Activated CD8-positive, alpha-beta T cell treated with anti-CD3 and anti-CD28 coated beads for 36 hours (primary cell): ENCODE data around the gene LRRN2. TPM values are rescaled to one million over a fixed set of nuclear protein-coding genes. Genes with fewer than 3 reads are reported as not detected.

ENCODE experiments used
- ATAC-seq: fragments of 200-7000 bp; cut with Tn5 transposase; one replicate; pipeline ENCODE4 v1.10.0; 2021; ENCODE audit warnings: mild to moderate bottlenecking, moderate library complexity
- CTCF ChIA-PET: fragments of 350-600 bp; sonication (Branson Sonifier 250); formaldehyde crosslinking; loops from one replicate; lab custom pipeline; 2021; ENCODE audit warnings: antibody characterized with exemption; lab: Charles Lee
- POLR2A ChIA-PET: fragments of 350-600 bp; sonication (Branson Sonifier 250); formaldehyde crosslinking; loops from one replicate; lab custom pipeline; 2021; ENCODE audit warnings: antibody characterized with exemption; lab: Charles Lee
- DNase-seq: peaks from one replicate; pipeline ENCODE4 v3.0.0-alpha.2; 2020
- H3K27ac Mint-ChIP-seq: one replicate; pipeline ENCODE4 v1.8.0; 2021; ENCODE audit warnings: mild to moderate bottlenecking, mixed read lengths
- H3K27me3 Mint-ChIP-seq: one replicate; pipeline ENCODE4 v1.8.0; 2021; ENCODE audit warnings: mixed read lengths
- H3K36me3 Mint-ChIP-seq: one replicate; pipeline ENCODE4 v1.8.0; 2021; ENCODE audit warnings: low read depth, mixed read lengths
- H3K4me1 Mint-ChIP-seq: one replicate; pipeline ENCODE4 v1.8.0; 2021; ENCODE audit warnings: low read depth, mixed read lengths
- H3K4me3 Mint-ChIP-seq: one replicate; pipeline ENCODE4 v1.8.0; 2021; ENCODE audit warnings: mild to moderate bottlenecking, moderate library complexity, mixed read lengths
- H3K9me3 Mint-ChIP-seq: one replicate; pipeline ENCODE4 v1.8.0; 2021; ENCODE audit warnings: mixed read lengths
- CTCF ChIP-seq: fragments of 200-600 bp; IDR thresholded peaks from one replicate; pipeline ENCODE4 v1.8.0; 2022; ENCODE audit warnings: antibody characterized with exemption, mild to moderate bottlenecking
- intact Hi-C: fragments of 100-400 bp; cut with micrococcal nuclease; formaldehyde crosslinking; loops from one replicate; pipeline ENCODE4 v1.10.0; 2022
- total RNA-seq, 2 experiments: library from RNA; stranded (reverse); gene quantifications; one replicate each; pipeline ENCODE4 v1.2.3, GENCODE V29; 2021

Gene LRRN2
- total RNA-seq = not detected

GRCh38 chr1:204685236-204686006, at the start of gene LRRN2:
Gene LRRN2 (minus strand): TSS chr1:204685738. CDS start chr1:204619992, 65,746 bp downstream.
- Mint-ChIP-seq H3K27me3 (peaks cover 28% of the 10 kb centered on the region), H3K27ac (no peak within 1 kb of the TSS), H3K4me3 (peak within 1 kb of the TSS; percentile 52), H3K36me3 (no peaks in the 10 kb centered on the region), H3K4me1 (peaks cover 9% of the 10 kb centered on the region), H3K9me3 (no peaks in the 10 kb centered on the region)
- intact Hi-C loops = no loop called here
- DNase-seq = no peak
- ChIA-PET POLR2A (interaction anchor here (0.8 kb wide), 1 partner anchor 15 kb away, joined by 3 read pairs; no protein-coding TSS in a partner anchor), CTCF (interaction anchor here (2.3 to 6.5 kb wide), 2 partner anchors 78 to 120 kb away, joined by 7 to 26 read pairs; no protein-coding TSS in a partner anchor)
- peak; percentile 30 for ATAC-seq
- no peak for TF ChIP-seq CTCF

GRCh38 chr1:204735042-204735441, 49.5 kb upstream of the LRRN2 start:
- DNase-seq = no peak
- H3K4me1 Mint-ChIP-seq = no peaks in the 10 kb centered on the region
- H3K27me3 Mint-ChIP-seq = peaks cover 4% of the 10 kb centered on the region
- ATAC-seq = no peak
- ChIA-PET CTCF (interaction anchor here (0.7 to 4.5 kb wide), 2 partner anchors 12 to 57 kb away, joined by 3 to 33 read pairs; no protein-coding TSS in a partner anchor), POLR2A (no interaction called here)
- intact Hi-C loops = no loop called here
- TF ChIP-seq CTCF = no peak
- peaks cover 7% of the 10 kb centered on the region for H3K9me3 Mint-ChIP-seq
- no peak overlapping the region for H3K27ac Mint-ChIP-seq
- no peak overlapping the region for H3K4me3 Mint-ChIP-seq
- no peaks in the 10 kb centered on the region for H3K36me3 Mint-ChIP-seq

GRCh38 chr1:204733869-204734596, 48.5 kb upstream of the LRRN2 start:
- ATAC-seq = no peak

DNA sequence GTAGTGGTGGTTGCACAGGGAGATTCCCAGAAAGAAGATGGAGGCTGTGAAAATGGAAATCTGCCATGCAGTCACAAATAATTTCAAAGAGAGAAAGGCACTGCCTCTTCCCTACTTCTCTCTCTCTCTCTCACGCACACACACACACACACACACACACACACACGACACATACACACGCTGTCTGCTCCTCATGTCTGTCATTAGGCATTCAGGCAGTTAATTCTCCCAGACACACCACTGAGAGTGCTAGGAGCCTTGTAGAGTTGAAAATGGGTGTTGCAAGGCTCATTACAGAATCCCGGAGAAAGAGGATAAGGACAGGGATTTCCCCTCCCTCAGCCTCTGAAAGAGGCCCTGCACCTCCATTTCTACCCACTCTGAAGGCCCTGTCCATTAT, 47.8 kb upstream of the LRRN2 start:
- H3K9me3 Mint-ChIP-seq = peaks cover under 1% of the 10 kb centered on the region
- H3K27ac Mint-ChIP-seq = no peak overlapping the region
- no peak for TF ChIP-seq CTCF
- peaks cover 7% of the 10 kb centered on the region for H3K27me3 Mint-ChIP-seq
- no peaks in the 10 kb centered on the region for H3K4me1 Mint-ChIP-seq
- H3K4me3 Mint-ChIP-seq = no peak overlapping the region
- POLR2A ChIA-PET = no interaction called here
- DNase-seq (no peak), ATAC-seq (no peak)
- intact Hi-C loops = no loop called here
- no peaks in the 10 kb centered on the region for H3K36me3 Mint-ChIP-seq
- CTCF ChIA-PET = interaction anchor here (4.5 kb wide), 1 partner anchor 13 kb away, joined by 33 read pairs; no protein-coding TSS in a partner anchor

More at GRCh38 chr1:204733869-204734596, 48.5 kb upstream of the LRRN2 start:
- ChIA-PET POLR2A (no interaction called here), CTCF (interaction anchor here (4.5 kb wide), 1 partner anchor 13 kb away, joined by 33 read pairs; no protein-coding TSS in a partner anchor)
- no peak for TF ChIP-seq CTCF
- Mint-ChIP-seq H3K27ac (no peak overlapping the region), H3K36me3 (no peaks in the 10 kb centered on the region), H3K4me1 (no peaks in the 10 kb centered on the region), H3K27me3 (peaks cover 4% of the 10 kb centered on the region), H3K4me3 (no peak overlapping the region), H3K9me3 (peaks cover 7% of the 10 kb centered on the region)
- DNase-seq = no peak
- intact Hi-C loops = no loop called here
